ENCODE results near the gene SLC6A12.
A peak's percentile ranks its signal among the peaks of the same experiment; 100 is the strongest.
"Not testable (repeated sequence)": the region's sequence is repeated elsewhere in the genome, so short reads cannot be mapped to it uniquely, and the experiment has no call there.

Gene SLC6A12

DNA sequence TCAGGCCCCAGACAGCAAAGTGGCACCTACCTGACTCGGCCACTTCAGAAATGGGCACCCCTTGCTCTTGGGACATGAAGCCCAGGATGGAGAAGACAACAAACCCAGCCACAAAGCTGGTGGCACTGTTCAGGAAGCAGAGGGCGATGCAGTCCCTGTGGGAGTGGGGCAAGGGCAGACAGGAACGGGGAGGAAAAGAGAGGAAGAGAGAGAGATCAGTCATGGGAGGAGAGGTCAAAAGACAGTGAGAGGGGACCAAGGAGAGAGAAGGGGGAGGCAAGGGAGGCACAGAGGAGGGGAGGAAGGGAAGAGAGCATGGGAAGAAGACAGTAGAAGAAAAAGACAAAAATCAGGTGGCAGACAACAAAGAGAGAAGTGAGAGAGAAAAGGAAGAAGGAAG is 16.6 kb downstream of the SLC6A12 start:
- no peak for DNase-seq (ENCODE audit: low spot score)

DNA sequence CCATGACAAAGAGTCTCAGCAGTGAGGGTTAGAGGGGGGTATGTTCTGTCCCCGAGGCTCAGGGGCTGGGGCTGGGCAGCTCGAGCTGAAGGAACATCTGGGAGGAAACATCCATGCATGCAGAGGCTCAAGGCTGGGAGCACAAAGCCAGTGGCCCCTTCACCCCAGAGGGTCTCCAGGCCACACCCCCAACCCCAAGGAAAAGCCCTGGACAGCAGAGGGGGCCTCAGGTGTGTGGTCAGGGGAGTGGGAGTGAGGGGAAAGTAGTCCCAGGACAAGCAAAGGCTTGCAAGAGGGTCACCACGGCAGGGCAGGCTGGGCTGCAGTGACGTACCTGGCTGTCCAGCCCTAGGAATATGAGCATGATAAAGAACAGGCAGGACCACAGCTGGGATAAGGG is 17.5 kb downstream of the SLC6A12 start:
- no peak for DNase-seq (ENCODE audit: low spot score)

DNA sequence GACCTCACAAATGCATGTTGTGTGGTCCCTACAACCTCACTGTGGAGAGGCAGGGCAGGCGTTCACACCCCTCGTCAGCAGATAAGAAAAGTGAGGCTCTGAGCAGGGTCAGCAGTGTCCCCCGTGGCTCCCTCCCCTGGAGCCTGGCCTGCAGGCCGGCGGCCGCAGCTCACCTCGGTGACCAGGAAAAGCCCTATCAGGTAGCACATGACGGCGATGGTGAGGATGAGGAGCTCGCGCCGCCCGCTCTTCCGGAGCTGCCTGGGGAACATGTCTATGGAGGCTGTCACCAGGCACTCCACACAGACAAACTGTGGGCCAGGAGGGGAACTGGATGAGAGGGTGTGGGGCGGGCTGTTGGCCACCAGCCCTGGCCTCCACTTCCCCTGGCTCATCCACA is 18.0 kb downstream of the SLC6A12 start:
- DNase-seq (ENCODE audit: low spot score): no peak

DNA sequence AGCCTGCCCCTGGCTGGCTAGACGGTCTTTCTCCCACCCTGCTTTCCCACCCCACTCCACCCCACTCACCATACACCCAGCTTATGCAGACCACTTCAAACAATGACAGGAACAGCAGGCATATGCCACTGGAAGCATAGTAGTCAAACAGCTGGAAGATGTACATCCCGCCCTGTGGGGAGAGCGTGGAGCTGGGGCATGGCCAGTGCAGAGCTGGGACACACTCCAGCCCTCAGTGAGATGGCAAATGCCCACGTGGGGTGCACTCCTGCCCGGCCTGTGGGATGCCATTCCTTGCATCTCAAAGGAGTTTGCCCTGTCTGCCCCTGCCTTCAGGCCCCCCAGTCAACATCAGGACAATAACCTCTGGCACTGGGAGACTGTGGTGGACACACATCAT is 18.8 kb downstream of the SLC6A12 start:
- DNase-seq (ENCODE audit: low spot score): no peak

DNA sequence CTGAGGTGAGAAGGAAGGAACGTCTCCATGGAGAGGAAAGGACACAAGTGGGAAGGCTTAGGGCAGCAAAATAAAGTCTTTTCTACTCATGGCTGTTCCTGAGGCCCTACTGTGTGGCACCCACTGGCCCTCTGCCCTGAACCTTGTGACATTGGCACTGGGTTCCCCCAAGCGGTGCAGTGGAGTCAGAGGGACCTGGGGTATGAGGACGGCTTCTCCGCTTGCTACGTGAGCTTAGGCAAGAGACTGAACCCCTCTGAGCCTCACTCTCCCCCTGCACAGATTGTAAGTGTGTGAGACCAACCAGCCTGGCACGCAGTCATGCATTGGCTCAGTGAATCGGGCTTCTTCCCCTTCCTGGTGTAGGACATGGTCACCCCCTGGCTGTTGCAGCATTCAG is 19.7 kb downstream of the SLC6A12 start:
- DNase-seq (ENCODE audit: low spot score): no peak

DNA sequence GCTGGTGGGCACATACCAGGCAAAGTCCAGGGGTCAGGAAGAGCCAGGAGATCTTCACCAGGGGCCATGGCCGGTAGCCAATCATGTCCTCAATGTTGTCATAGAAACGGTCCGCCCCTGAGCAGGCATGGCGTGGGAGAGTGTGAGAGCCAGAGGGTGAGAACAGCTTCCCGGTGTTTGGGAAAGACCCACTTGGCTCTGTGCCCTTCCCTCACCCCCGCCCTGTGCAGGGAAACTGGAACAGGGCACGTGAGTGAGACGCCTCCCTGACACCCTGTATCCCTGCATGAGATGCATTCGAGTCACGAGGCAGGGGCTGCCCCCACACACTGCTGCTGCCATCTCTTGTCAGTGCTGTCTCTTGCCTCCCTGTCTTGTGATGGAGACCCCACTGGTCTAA is 20.7 kb downstream of the SLC6A12 start:
- DNase-seq (ENCODE audit: low spot score): no peak

DNA sequence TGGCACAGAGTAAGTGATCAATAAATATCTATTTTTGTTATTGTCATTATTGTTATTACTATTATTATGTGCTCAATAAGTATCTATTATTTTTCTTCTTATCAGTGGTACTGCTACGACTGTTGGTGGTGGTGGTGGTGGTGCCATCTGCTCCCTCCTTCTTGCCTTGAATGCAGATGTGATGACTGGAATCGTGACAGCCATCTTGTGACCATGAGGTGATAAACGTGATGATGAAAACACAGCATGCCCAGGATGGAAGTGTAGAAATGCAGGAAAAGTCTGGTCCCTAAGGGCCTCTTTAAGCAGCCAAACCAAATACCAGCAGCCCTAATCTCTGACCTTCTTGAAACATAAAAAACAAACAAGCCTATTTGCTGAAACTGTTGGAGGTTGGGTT is 22.4 kb downstream of the SLC6A12 start:
- DNase-seq (ENCODE audit: low spot score): no peak

DNA sequence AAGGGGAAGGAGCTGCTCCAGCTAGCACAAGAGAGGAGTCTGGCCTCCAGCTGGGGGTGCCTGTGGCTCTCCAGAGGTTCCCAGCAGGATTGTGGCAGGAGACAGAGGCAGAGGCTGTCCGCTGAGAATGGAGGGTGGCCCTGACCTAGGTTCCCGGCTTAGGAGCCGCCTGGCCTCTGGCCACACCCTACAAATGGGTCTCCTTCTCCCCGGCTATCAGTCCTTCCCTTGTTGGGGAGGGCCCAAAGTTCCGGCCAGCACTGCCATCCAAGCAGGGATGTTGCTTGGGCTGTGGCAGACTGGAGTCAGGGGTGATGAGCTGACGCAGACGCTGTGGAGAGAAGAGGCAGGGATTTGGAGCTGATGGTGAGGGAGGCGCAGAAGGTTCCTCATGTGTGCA is 23.1 kb downstream of the SLC6A12 start:
- DNase-seq (ENCODE audit: low spot score): no peak

DNA sequence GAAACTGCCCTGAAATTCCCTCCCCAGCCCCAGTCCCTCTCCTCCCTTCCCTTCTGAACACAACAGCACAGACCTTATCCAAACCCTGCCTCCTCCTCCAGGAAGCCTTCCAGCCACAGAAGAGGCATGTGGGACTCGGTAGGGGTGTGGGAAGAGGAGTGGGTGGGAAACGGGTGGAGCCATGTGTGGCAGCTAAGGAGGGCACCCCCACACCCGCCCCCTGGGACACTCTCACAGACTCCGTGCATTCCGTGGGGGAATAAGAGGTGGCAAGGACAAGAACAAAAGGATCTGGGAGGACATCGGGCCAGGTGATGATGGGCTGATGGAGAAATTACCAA is 24.4 kb downstream of the SLC6A12 start:
- no peak for DNase-seq (ENCODE audit: low spot score)

DNA sequence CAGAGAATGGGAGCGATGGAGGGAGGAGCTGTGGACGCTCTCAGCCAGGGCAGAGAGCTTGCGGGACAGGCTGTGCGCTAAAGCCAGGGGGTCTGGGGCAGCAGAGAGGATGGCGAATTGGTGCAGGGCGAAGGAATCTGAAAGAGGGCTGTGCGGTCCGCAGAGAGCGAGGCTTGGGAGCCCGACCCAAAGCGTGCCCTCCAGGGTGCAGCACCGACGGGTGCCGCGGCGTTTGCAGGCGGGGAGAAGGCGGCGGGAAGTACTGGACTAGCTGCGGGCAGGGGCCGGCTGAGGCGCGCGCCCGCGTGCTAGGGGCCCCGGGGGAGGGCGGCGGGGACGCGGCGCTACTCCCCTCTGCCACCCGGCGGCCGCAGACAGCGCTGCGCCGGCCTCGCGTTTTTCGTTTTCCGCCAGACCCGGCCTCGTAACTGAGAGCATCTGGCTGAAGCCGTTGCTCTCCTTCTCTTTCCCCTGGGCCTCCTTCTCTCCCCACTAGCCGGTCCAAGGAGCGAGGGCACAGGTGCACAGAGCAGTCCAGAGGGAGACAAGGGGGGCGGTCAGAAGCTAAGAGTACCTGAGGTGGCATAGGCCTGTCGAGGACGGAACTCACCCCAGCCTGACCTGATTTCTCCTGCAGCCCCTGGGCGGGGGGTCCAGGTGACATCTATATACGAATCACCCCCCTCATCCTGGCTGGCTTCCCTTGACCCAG is 24.9 kb downstream of the SLC6A12 start:
- DNase-seq (ENCODE audit: low spot score): peak; percentile 62

DNA sequence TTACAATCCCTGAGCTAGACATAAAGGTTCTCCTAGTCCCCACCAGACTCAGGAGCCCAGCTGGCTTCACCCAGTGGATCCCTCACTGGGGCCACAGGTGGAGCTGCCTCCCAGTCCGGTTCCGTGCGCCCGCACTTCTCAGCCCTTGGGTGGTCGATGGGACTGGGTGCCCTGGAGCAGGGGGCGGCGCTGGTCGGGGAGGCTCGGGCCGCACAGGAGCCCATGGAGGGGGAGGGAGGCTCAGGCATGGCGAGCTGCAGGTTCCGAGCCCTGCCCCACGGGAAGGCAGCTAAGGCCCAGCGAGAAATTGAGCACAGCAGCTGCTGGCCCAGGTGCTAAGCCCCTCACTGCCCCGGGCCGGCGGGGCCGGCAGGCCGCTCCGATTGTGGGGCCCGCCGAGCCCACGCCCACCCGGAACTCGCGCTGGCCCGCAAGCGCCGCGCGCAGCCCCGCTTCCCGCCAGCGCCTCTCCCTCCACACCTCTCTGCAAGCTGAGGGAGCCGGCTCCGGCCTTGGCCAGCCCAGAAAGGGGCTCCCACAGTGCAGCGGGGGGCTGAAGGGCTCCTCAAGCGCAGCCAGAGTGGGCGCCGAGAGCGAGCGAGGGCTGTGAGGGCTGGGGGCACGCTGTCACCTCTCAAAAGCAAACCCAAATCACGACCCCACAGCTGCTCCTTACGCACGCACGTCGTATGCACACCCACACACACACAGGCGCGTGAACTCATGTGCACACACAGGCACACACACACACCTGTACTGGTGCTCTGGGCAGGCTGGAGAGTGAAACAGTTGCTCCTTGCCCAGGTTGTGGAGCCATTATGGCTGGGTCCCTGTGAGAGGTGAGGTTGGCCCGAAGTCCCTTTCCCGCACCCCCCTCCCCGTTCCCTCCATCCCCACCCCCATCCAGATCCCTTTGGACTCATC is 25.7 kb downstream of the SLC6A12 start:
- DNase-seq (ENCODE audit: low spot score): not testable (repeated sequence)

DNA sequence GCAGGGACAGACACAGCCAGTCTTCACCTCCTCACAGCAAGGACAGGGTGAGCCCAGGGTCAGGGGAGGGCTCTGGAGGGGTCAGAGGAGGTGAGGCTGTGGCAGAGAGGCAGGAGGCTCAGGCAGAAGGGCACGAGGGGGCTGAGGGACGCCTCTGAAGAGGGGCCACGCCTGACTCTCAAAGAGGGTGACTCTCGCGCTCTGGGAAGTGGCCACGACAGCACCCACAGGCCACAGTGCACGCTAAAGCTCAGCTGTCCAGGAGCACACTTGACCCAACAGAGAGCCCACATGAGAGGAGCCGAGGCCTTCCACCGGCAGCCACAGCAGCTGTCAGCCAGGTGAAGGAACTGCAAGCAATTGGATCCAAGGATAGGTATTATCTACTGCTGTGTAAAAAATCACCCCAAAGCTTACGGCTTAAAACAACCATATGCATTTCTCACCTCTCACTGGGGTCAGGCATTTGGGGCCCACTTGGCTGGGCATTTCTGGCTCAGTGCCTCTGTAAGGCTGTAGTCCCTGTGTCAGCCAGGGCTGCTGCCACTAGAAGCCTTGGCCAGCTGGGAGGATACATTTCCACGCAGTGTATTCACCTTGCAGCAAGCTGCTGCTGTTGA is 27.8 kb downstream of the SLC6A12 start:
- no peak for DNase-seq (ENCODE audit: low spot score)

DNA sequence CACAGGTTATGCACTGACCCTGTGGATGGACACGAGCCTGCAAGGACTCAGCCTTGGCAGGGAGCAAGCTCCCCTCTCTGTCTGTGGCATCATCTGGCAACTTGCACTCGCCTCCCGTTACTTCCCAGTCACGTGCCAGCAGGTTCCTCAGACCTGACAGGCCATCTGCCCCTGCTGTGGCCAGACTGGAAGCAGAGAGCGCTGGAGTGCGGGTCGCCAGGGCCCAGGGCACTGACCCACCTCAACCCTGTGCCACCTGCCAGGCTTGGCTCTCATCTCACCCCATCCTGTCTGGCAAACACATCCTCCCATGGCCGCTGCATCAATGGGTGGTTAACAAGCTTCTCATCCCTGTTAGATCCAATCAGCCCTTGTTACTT is 28.4 kb downstream of the SLC6A12 start:
- DNase-seq (ENCODE audit: low spot score): peak; percentile 74

DNA sequence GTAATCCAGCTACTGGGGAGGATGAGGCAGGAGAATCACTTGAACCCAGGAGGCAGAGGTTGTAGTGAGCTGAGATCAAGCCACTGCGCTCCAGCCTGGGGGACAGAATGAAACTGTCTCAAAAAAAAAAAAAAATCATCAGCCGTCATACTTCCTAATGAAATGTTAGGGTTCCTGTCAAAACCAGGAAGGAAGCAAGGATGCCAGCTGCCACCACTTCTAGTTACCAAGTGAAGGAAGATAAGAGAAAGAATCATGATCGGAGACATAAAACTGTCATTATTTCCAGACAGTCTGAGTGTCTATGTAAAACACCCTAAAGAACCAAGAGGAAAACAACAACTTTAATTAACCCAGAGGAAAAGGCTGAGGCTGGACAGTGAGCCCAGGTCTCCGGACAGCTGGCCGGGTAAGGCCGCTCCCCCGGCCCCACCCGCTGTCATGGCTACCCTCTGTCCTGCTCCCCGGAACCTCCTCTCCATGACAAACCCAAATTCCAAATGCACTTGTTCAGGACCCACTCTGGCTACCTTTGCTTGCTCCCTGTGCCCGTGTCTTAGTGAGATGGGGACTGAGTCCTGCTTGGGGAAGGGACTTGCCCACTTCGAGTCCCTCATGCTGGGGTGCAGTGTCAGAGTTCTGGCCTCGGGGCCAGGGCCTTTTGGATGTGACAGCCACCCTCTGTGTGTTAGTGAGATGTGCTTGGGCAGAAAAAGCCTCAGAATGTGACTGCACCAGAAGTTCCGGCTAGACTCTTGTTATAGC is 29.0 kb downstream of the SLC6A12 start:
- no peak for DNase-seq (ENCODE audit: low spot score)

DNA sequence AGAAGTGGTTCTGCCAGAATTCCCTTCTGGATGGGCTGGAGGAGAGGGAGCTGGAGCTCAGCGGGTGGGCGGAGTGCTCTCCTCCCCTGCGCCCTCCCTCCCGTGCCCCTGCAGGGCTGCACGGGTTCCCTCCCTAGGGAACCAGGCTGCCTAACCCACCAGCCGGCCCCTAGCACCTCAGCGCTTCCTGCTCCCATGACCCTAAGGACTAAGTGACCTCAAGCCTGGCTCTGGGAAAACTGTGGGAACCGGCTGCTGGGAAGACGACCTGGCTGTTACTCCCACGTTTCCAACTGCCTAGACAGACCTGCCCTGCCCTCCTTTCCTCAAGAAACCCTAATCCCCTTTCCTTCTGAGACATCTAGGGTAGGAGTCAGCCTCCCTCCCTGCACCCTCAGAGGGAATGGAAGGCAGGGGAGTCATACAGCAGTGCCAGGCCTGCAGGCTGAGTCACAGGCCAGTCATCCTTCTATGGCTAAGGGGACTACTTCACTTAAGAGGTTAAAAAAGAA is 31.5 kb downstream of the SLC6A12 start:
- no peak for DNase-seq (ENCODE audit: low spot score)

DNA sequence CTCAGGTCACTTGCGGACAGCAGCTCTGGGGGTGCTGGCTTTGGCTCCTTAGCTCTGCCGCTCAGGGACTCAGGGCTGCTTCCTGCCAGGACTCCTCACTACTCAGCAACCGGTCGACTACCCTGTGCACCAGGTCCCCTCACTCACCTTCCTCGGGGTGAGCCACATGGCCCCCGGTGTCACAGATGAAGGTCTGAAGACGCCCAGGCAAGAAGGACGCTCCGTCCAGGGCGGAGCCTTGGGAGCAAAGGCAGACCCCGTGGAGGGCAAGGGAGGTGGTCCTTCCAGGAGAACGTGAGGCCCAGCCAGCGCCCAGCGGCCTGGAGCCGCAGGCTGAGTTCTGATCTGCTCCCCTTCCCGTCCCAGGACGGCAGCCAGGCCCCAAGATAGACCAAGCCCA is 32.0 kb downstream of the SLC6A12 start:
- DNase-seq (ENCODE audit: low spot score): no peak

DNA sequence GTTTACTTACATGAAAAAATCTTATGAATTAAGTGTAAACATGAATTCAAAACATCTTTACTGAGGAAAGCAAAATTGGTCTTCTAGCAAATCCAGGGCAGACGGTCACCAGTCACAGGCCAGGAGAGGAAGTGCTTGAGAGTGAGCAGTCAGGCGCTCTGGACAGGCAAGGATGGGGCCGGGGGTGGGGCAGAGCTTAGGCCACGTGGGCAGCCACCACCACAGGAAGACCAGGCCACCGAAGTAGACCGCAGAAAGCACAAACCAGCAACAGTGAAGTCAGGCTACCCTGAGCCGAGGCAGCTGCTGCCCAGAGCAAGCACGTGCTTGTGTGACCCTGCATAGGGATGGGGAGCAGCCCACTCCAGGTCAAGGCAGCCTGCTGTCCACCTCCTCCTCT is 33.5 kb downstream of the SLC6A12 start:
- peak; percentile 50 for DNase-seq (ENCODE audit: low spot score)

DNA sequence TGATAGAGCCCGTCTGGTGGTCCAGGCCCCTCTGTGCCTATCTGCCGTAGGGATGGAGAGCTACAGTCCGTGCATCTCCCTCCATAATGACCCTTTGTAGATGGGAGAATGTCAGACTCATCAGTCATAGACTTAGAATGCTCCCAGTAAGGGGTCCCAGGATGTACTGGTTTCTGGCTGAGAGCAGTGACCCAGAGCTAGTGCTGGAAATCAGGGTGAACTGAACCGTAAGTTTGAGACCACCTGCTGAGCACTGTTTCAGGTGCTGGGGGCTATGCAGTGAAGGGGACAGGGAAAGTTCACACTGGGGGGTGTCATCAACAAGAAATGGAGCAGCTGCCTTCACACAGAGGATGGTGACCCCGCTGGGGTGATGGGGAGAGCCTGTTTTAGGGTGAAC is 34.1 kb downstream of the SLC6A12 start:
- no peak for DNase-seq (ENCODE audit: low spot score)

DNA sequence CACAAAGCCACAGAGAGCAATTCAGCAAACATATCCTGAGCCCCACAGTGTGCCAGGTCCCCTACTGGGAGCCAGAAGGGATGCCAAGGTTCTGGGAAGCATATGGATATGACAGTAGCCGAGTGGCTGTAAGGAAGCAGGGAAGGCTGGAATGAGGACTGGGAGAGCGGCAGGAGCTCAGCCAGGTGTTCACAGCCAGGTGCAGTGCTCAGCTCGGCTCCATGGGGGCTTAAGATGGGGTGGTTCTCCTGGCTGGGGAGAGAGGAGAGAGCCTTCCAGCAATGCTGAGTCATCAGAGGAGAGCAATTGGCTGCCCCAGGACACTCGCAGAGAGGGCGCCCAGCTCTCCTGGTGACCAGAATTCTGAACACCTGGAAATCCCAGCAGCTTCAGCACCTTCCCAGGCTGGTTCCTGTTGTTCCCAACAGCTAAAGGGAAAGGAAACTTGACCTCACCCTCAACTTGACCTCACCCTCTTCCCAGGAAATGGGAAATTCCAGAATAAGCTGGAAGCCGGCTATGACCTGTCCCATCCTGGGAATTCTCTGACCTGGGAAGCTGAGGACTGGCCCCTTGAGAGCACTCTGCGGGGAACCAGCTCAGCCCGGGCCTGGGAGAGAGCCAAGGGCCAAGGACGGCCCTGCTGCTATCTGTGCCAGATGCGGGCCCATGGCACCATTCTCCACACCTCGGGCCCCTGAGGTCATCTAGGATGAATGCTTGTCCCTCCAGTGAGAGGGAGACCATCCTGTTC is 34.6 kb downstream of the SLC6A12 start:
- peak; percentile 94 for DNase-seq (ENCODE audit: low spot score)

DNA sequence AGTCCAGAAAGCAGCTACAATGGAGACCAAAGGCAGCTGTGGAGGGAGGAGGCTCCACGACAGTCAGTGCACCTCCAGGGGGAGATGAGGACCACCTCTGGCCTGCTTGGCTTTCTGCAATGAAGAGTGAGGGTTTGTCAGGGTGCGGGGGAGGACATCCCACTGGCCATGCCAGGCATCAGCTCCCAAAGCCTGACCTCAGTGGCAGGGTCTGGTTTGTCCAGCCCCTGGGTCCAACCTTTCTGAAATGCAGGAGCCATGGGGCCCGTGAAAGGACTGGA is 35.2 kb downstream of the SLC6A12 start:
- no peak for DNase-seq (ENCODE audit: low spot score)

DNA sequence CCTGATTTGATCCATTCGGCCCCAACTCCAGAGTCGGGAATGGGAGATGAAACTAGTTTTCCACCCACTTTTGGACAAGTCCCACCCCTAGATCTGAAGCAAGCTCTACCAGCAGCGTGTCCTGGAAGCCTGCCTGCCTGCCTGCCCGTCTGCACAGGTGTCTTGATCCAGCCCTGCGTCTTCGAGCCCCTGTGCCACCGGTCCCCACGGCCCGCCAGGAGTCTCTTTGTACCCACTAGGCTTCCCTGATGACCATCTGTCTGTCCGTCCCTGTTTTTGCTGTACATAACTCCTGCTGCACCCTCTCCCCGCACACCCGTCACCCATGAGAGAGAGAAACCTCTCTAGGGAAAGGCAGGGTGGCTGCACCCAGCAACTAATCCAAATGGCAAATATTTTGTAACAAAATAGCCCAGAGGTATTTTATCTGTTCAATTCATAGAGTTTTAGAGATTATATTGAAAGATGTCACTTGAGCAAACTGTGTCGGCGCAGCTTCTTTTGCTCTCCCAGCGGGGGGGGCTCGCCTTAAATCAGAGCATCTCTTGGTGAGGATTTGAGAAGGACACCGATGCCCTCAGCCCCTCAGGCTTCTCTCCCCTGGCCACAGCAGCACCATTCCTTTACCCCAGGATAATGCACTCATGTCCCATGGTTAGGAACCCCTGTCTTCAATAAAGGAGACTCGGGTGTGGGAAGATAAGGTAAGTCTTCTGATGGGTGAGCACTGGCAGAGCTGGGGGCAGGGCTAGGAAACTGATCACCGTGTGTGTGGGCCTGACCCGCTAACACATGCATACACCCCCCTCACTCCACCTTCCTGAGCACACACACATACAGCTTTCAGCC is 35.8 kb downstream of the SLC6A12 start:
- no peak for DNase-seq (ENCODE audit: low spot score)

All from cerebellar cortex (tissue), 1 donor.